CD4-positive, alpha-beta T cell (primary cell): ENCODE data around the gene GAS7. TPM values are rescaled to one million over a fixed set of nuclear protein-coding genes. Genes with fewer than 3 reads are reported as not detected.

Source experiments
- ATAC-seq: fragments of 200-7000 bp; cut with Tn5 transposase; one replicate; pipeline ENCODE4 v1.10.0; 2022; ENCODE audit warnings: mild to moderate bottlenecking; ENCODE audit not compliant: poor library complexity
- CTCF ChIA-PET: fragments of 350-600 bp; sonication (Branson Sonifier 250); formaldehyde crosslinking; loops from one replicate; lab custom pipeline; 2021; ENCODE audit warnings: antibody characterized with exemption, inconsistent platforms; lab: Charles Lee
- POLR2A ChIA-PET: fragments of 350-600 bp; sonication (Branson Sonifier 250); formaldehyde crosslinking; loops from one replicate; lab custom pipeline; 2021; ENCODE audit warnings: antibody characterized with exemption, inconsistent platforms; lab: Charles Lee
- DNase-seq, 14 experiments: peaks; one replicate each; pipeline ENCODE4 v3.0.0-alpha.2; 2013 to 2020; ENCODE audit warnings: mixed read lengths in 2 of 14
- H3K27ac ChIP-seq, 2 donors: one replicate each; pipeline versions ENCODE4 v1.5.1 to v1.7.0; 2013; ENCODE audit warnings: low read length in 2 of 2, low read depth in 1 of 2, mild to moderate bottlenecking in 1 of 2
- H3K27me3 ChIP-seq, 2 experiments: 1 replicate in 1 of 2; 2 replicates in 1 of 2; pipeline versions ENCODE4 v1.6.1 to v1.7.0; 2013; ENCODE audit warnings: low read length in 2 of 2, control low read depth in 1 of 2, mild to moderate bottlenecking in 1 of 2, moderate library complexity in 1 of 2; ENCODE audit not compliant: insufficient read depth in 2 of 2, control insufficient read depth in 1 of 2
- H3K36me3 ChIP-seq: one replicate; pipeline ENCODE4 v1.6.1; 2013; ENCODE audit warnings: low read length, control low read depth; ENCODE audit not compliant: insufficient read depth
- H3K4me1 ChIP-seq: one replicate; pipeline ENCODE4 v1.6.1; 2013; ENCODE audit warnings: low read length, control low read depth; ENCODE audit not compliant: insufficient read depth
- H3K4me3 ChIP-seq: one replicate; pipeline ENCODE4 v1.5.1; 2013; ENCODE audit warnings: mild to moderate bottlenecking, low read length, moderate library complexity
- H3K9me3 ChIP-seq, 2 experiments: 1 replicate in 1 of 2; 2 replicates in 1 of 2; pipeline versions ENCODE4 v1.6.1 to v1.7.0; 2013; ENCODE audit warnings: low read length in 2 of 2, mild to moderate bottlenecking in 2 of 2, control low read depth in 1 of 2, moderate library complexity in 1 of 2; ENCODE audit not compliant: control insufficient read depth in 1 of 2, insufficient read depth in 1 of 2
- H3K27ac Mint-ChIP-seq: one replicate; pipeline ENCODE4 v1.8.0; 2020; ENCODE audit warnings: mixed read lengths
- H3K27me3 Mint-ChIP-seq: one replicate; pipeline ENCODE4 v1.8.0; 2021; ENCODE audit warnings: mixed read lengths
- H3K36me3 Mint-ChIP-seq: one replicate; pipeline ENCODE4 v1.8.0; 2021; ENCODE audit warnings: low read depth, mixed read lengths
- H3K4me1 Mint-ChIP-seq: one replicate; pipeline ENCODE4 v1.8.0; 2021; ENCODE audit warnings: low read depth, mixed read lengths
- H3K4me3 Mint-ChIP-seq: one replicate; pipeline ENCODE4 v1.8.0; 2020; ENCODE audit warnings: mild to moderate bottlenecking, mixed read lengths
- H3K9me3 Mint-ChIP-seq: one replicate; pipeline ENCODE4 v1.8.0; 2020; ENCODE audit warnings: mixed read lengths
- CTCF ChIP-seq: fragments of 200-600 bp; IDR thresholded peaks from one replicate; pipeline ENCODE4 v1.8.0; 2022; ENCODE audit warnings: antibody characterized with exemption, mild to moderate bottlenecking
- intact Hi-C, 2 experiments: fragments of 100-400 bp; cut with DNase I in 1 of 2; cut with micrococcal nuclease in 1 of 2; formaldehyde crosslinking; loops; one replicate each; pipeline versions ENCODE4 v1.15.1 to v1.9.0; 2023 to 2025; cut with DNase I, micrococcal nuclease
- total RNA-seq, 174 experiments: library from RNA in 2 of 174; stranded (reverse) in 2 of 174; gene quantifications; one replicate each; pipeline ENCODE4 v1.2.3 and lab custom pipeline; 2021 to 2026

The GAS7 gene
- total RNA-seq, 2 experiments from 2014 or later = 1.8 to 3.4 TPM

DNA sequence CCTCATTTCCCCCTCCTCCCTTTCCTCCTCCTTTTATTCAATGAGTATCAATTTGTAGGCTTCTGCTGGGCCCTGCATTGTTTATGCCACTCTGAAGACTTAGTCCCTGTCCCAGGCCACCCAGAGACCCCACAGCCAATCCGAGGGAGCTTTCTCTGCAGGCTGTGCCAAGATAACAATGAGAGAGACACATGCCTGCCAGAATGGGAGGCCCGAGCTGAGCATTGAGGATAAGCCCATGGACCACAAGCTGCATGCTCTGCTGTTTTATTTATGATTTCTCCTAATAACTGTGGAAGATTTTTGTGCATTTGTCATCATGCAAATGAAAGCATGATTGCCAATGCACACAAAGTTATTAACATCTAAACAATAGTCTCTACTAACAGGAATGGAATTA is 296.3 kb downstream of the GAS7 start:
- no peaks in the 10 kb centered on the region for H3K36me3 Mint-ChIP-seq
- TF ChIP-seq CTCF = no peak
- ATAC-seq (no peak), DNase-seq (no peak)
- intact Hi-C loops = no loop called here
- H3K4me1 ChIP-seq = no peaks in the 10 kb centered on the region
- H3K27ac ChIP-seq = no peak overlapping the region
- peaks cover 0 to 6% of the 10 kb centered on the region in 2 experiments for H3K9me3 ChIP-seq
- no peaks in the 10 kb centered on the region for H3K36me3 ChIP-seq
- ChIA-PET POLR2A (no interaction called here), CTCF (no interaction called here)
- H3K27ac Mint-ChIP-seq = no peak overlapping the region
- no peaks in the 10 kb centered on the region for H3K27me3 ChIP-seq
- H3K4me3 Mint-ChIP-seq = no peak overlapping the region
- no peaks in the 10 kb centered on the region for H3K4me1 Mint-ChIP-seq
- no peaks in the 10 kb centered on the region for H3K9me3 Mint-ChIP-seq
- no peak overlapping the region for H3K4me3 ChIP-seq
- H3K27me3 Mint-ChIP-seq = peaks cover 14% of the 10 kb centered on the region

DNA sequence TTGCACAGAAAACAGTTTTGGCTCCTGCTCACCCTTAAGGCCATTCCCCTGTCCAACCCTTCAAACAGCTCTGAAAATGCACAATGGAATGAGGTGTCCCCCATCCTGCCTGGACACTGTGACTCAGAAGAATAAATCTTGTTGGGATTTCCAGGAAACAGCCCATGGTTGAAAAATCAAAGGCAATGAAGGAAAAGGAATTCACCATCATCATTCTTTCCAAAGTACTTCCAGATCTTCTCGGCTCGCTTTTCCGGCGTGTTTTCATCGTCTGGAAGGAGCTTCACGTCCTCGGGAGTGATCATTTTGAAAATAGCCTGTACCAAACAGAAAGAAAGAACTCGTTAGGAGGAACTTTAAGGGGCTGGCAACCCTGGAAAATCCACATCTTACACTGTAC is 297.6 kb downstream of the GAS7 start:
- H3K4me3 Mint-ChIP-seq = no peak overlapping the region
- no peak for ATAC-seq

GRCh38 chr17:9900044-9900594 is 298.3 kb downstream of the GAS7 start:
- Histone ChIP-seq H3K4me3 (no peak overlapping the region), H3K27me3 (no peaks in the 10 kb centered on the region), H3K9me3 (peaks cover 0 to 6% of the 10 kb centered on the region in 2 experiments), H3K36me3 (no peaks in the 10 kb centered on the region), H3K4me1 (no peaks in the 10 kb centered on the region), H3K27ac (no peak overlapping the region)
- no peak overlapping the region for H3K27ac Mint-ChIP-seq
- intact Hi-C loops = no loop called here
- no peaks in the 10 kb centered on the region for H3K9me3 Mint-ChIP-seq
- peaks cover 26% of the 10 kb centered on the region for H3K27me3 Mint-ChIP-seq
- POLR2A ChIA-PET = no interaction called here
- no peaks in the 10 kb centered on the region for H3K36me3 Mint-ChIP-seq
- CTCF ChIA-PET = no interaction called here
- DNase-seq (no peak), ATAC-seq (no peak)
- TF ChIP-seq CTCF = no peak
- H3K4me1 Mint-ChIP-seq = no peaks in the 10 kb centered on the region
- no peak overlapping the region for H3K4me3 Mint-ChIP-seq

More for the DNA sequence above, 297.6 kb downstream of the GAS7 start:
- TF ChIP-seq CTCF = no peak
- H3K27ac Mint-ChIP-seq = no peak overlapping the region
- ChIA-PET POLR2A (no interaction called here), CTCF (no interaction called here)
- no peaks in the 10 kb centered on the region for H3K4me1 Mint-ChIP-seq
- peaks cover 0 to 6% of the 10 kb centered on the region in 2 experiments for H3K9me3 ChIP-seq
- H3K27me3 Mint-ChIP-seq = peaks cover 25% of the 10 kb centered on the region
- no peaks in the 10 kb centered on the region for H3K27me3 ChIP-seq
- no peaks in the 10 kb centered on the region for H3K4me1 ChIP-seq
- H3K36me3 ChIP-seq = no peaks in the 10 kb centered on the region
- no peak for DNase-seq
- intact Hi-C loops = no loop called here
- H3K4me3 ChIP-seq = no peak overlapping the region
- H3K27ac ChIP-seq = no peak overlapping the region
- no peaks in the 10 kb centered on the region for H3K36me3 Mint-ChIP-seq
- no peaks in the 10 kb centered on the region for H3K9me3 Mint-ChIP-seq
